Uterus (tissue), 4 donors: ENCODE data around the gene EXOSC5. TPM values are rescaled to one million over a fixed set of nuclear protein-coding genes. Genes with fewer than 3 reads are reported as not detected.

ENCODE experiments used
- DNase-seq, 2 donors: peaks; one replicate each; pipeline ENCODE4 v3.0.0-alpha.2; 2019 to 2020
- H3K27ac ChIP-seq, 2 donors: fragments of 200-600 bp; sonication (generic); 1 replicate in 1 of 2; 2 replicates in 1 of 2; pipeline ENCODE4 v1.5.1; 2016 to 2018
- H3K27me3 ChIP-seq, 2 donors: fragments of 200-600 bp; sonication (generic); one replicate each; pipeline ENCODE4 v1.5.1; 2018 to 2019; ENCODE audit warnings: control low read depth in 1 of 2
- H3K36me3 ChIP-seq, 2 donors: fragments of 200-600 bp; sonication (generic); one replicate each; pipeline ENCODE4 v1.5.1; 2019; ENCODE audit warnings: control low read depth in 1 of 2
- H3K4me1 ChIP-seq, 2 donors: fragments of 200-600 bp; sonication (generic); one replicate each; pipeline ENCODE4 v1.5.1; 2018 to 2019; ENCODE audit warnings: control low read depth in 1 of 2
- H3K4me3 ChIP-seq, 2 donors: fragments of 200-600 bp; sonication (generic); 1 replicate in 1 of 2; 2 replicates in 1 of 2; pipeline ENCODE4 v1.5.1; 2018 to 2019; ENCODE audit warnings: mild to moderate bottlenecking in 1 of 2
- H3K9me3 ChIP-seq, 2 donors: fragments of 200-600 bp; sonication (generic); one replicate each; pipeline ENCODE4 v1.5.1; 2019; ENCODE audit warnings: control low read depth in 1 of 2
- POLR2A ChIP-seq, 2 donors: fragments of 450-650 bp; IDR thresholded peaks; one replicate each; pipeline ENCODE4 v1.6.1; 2016; ENCODE audit warnings: antibody characterized with exemption in 2 of 2, mild to moderate bottlenecking in 1 of 2, moderate library complexity in 1 of 2
- intact Hi-C: fragments of 100-400 bp; cut with DNase I; formaldehyde crosslinking; loops from one replicate; pipeline ENCODE4 v1.15.1; 2023; ENCODE audit warnings: low total_unique reads
- total RNA-seq, 4 donors: library from RNA; depleted of rRNA in 3 of 4; stranded (reverse); fragments of >200 nt in 3 of 4; gene quantifications; one replicate each; pipeline versions ENCODE4 v1.1.0 to v1.2.4, GENCODE V29; 2014 to 2023
- TF ChIP-seq, protein P1 (sequence below), 4 experiments: fragments of 200-600 bp in 2 of 4; fragments of 450-650 bp in 2 of 4; sonication (generic) in 2 of 4; IDR thresholded peaks; one replicate each; pipeline ENCODE4 v1.5.1; 2016 to 2019; ENCODE audit warnings: antibody characterized with exemption in 4 of 4, mild to moderate bottlenecking in 2 of 4, moderate library complexity in 1 of 4
- donor health status: DM: yes; HTN: yes; CAD: no.

The EXOSC5 gene
- total RNA-seq, 4 donors from 2014 or later, result 1.5 to 11.4 (median 4.5) TPM

DNA sequence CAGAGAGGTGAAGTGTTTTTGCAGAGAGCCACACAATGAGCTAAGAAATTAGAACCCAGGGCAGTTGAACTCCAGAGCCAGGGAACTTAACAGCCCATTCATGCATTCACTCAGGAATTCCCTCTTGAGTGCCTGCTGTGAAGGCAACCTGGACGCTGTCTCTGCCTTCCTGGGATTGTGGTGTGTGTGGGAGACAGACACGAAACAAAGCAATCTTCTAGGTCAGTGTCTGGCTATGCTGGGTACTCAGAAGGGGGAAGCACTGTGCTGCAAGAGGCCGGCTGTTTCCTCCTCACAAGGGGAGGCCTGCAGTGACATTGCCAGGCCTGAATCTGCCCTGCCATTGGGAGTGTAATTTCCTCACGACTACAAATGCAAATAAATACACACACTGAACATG, 10.1 kb upstream of the EXOSC5 start:
- no peak overlapping the region for H3K4me3 ChIP-seq
- H3K9me3 ChIP-seq, result no peaks in the 10 kb centered on the region
- no peak for DNase-seq
- TF ChIP-seq, protein P1, sequence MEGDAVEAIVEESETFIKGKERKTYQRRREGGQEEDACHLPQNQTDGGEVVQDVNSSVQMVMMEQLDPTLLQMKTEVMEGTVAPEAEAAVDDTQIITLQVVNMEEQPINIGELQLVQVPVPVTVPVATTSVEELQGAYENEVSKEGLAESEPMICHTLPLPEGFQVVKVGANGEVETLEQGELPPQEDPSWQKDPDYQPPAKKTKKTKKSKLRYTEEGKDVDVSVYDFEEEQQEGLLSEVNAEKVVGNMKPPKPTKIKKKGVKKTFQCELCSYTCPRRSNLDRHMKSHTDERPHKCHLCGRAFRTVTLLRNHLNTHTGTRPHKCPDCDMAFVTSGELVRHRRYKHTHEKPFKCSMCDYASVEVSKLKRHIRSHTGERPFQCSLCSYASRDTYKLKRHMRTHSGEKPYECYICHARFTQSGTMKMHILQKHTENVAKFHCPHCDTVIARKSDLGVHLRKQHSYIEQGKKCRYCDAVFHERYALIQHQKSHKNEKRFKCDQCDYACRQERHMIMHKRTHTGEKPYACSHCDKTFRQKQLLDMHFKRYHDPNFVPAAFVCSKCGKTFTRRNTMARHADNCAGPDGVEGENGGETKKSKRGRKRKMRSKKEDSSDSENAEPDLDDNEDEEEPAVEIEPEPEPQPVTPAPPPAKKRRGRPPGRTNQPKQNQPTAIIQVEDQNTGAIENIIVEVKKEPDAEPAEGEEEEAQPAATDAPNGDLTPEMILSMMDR (IDR thresholded peaks at IDR 0.05), result no peak
- TF ChIP-seq POLR2A (IDR thresholded peaks at IDR 0.05), result no peak
- H3K27me3 ChIP-seq, result no peaks in the 10 kb centered on the region
- no peak overlapping the region for H3K27ac ChIP-seq
- H3K4me1 ChIP-seq, result no peaks in the 10 kb centered on the region
- no peaks in the 10 kb centered on the region for H3K36me3 ChIP-seq
- intact Hi-C loops, result no loop called here

- Histone ChIP-seq H3K36me3 (no peaks in the 10 kb centered on the region), H3K27ac (no peak overlapping the region), H3K4me3 (no peak overlapping the region), H3K27me3 (no peaks in the 10 kb centered on the region), H3K4me1 (no peaks in the 10 kb centered on the region), H3K9me3 (no peaks in the 10 kb centered on the region)
- intact Hi-C loops, result no loop called here
- TF ChIP-seq, protein P1 (IDR thresholded peaks at IDR 0.05), result no peak
- no peak for TF ChIP-seq POLR2A (IDR thresholded peaks at IDR 0.05)
- no peak for DNase-seq
Measured at GRCh38 chr19:41405776-41406175, 8.6 kb upstream of the EXOSC5 start.

DNA sequence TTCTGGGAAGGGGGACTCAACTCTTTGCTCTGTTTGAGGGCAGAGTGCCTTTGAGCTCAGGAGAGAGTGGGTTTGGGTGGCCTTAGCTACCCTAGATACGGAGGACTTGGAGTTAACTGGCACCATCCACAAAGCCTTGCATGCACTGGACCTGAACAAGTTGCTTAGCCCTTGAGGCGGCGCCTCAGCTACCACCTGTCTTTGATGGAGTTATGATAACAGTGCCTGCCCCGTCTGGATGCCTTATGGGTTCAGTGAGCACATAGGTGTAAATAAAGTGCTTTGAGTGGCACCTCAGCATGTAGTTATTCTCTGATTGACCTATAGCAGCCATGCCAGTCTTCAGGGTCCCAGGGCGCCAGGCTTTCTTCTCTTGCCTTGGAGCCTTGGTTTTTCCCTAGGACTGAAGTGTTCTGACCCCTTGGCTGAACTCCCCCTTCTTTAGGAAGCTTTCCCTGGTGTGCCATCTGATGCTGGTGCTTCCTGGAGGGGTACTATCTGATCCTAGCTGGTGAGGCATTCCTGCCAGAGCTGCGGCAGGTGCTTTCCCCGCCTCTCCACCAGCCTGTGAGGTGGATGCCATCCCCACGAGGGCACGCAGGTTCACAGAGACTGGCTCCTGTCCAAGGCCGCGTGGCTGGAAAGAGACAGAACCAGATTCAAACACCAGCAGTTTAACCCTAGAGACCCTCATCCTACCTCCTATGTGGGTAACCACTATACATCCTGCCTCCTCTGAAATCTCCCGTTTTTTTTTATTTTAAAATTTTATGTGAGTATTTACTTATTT, 6.2 kb upstream of the EXOSC5 start:
- Histone ChIP-seq H3K4me1 (peaks cover 0 to 6% of the 10 kb centered on the region in 2 donors), H3K9me3 (no peaks in the 10 kb centered on the region), H3K4me3 (no peak overlapping the region), H3K27ac (no peak overlapping the region), H3K27me3 (no peaks in the 10 kb centered on the region), H3K36me3 (no peaks in the 10 kb centered on the region)
- DNase-seq, result no peak
- TF ChIP-seq, protein P1 (IDR thresholded peaks at IDR 0.05), result no peak
- no peak for TF ChIP-seq POLR2A (IDR thresholded peaks at IDR 0.05)
- intact Hi-C loops, result no loop called here

GRCh38 chr19:41402010-41402409, 4.9 kb upstream of the EXOSC5 start:
- no peaks in the 10 kb centered on the region for H3K9me3 ChIP-seq
- H3K27me3 ChIP-seq, result no peaks in the 10 kb centered on the region
- no peak overlapping the region for H3K27ac ChIP-seq
- intact Hi-C loops, result no loop called here
- no peak for DNase-seq
- TF ChIP-seq POLR2A (IDR thresholded peaks at IDR 0.05), result no peak
- TF ChIP-seq, protein P1 (IDR thresholded peaks at IDR 0.05), result no peak
- peaks cover 0 to 6% of the 10 kb centered on the region in 2 donors for H3K4me1 ChIP-seq
- H3K4me3 ChIP-seq, result no peak overlapping the region
- H3K36me3 ChIP-seq, result no peaks in the 10 kb centered on the region

- Histone ChIP-seq H3K4me3 (no peak overlapping the region), H3K9me3 (no peaks in the 10 kb centered on the region), H3K4me1 (peaks cover 0 to 6% of the 10 kb centered on the region in 2 donors), H3K27ac (no peak overlapping the region), H3K27me3 (no peaks in the 10 kb centered on the region), H3K36me3 (no peaks in the 10 kb centered on the region)
- DNase-seq, result no peak
- intact Hi-C loops, result no loop called here
- TF ChIP-seq, protein P1 (IDR thresholded peaks at IDR 0.05), result no peak
- TF ChIP-seq POLR2A (IDR thresholded peaks at IDR 0.05), result no peak
Measured at GRCh38 chr19:41401483-41401882, 4.3 kb upstream of the EXOSC5 start.
